COLO668 (cell line): ENCODE results near the gene JAK1.

Source experiments
- DNase-seq: peaks from one replicate; lab custom pipeline; 2025; ENCODE audit not compliant: unreplicated experiment; lab: John Stamatoyannopoulos, UW

JAK1 gene

DNA sequence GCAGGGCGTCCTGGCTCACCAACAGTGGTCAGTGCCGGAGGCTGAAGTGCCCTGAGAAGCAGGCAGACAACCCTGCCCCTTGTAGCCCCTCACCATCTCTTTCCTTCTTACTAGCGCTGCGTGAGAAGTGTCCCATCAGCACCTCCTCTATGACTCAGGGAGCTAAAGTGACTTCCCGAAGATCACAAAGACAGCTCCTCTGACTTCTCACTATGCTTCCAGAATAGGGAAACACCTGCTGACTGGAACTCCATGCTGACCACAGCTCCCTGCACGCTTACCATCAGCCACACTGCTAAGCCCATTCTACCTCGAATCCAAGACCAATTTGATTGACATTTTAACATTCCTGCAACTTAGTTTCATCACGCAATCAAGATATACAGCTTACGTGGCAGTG lies 92.8 kb downstream of the JAK1 start:
- no peak for DNase-seq

DNA sequence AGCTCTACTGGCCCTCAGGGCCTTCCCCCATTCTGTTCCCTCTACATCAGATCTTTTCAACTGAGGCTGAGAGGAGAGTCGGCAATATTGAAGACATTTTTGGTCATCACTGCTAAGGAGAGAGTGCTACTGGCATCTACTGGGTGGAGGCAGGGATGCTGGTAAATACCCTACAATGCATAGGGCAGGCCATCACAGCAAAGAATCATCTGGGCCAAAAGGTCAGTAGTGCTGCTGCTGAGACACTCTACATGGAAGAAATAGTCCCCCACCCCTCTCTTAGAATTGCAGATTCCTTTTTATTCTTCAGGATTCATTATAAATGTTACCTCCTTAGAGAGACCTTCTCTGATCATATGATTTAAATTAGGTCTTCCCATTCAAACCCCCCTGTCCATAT lies 94.3 kb downstream of the JAK1 start:
- DNase-seq = no peak

DNA sequence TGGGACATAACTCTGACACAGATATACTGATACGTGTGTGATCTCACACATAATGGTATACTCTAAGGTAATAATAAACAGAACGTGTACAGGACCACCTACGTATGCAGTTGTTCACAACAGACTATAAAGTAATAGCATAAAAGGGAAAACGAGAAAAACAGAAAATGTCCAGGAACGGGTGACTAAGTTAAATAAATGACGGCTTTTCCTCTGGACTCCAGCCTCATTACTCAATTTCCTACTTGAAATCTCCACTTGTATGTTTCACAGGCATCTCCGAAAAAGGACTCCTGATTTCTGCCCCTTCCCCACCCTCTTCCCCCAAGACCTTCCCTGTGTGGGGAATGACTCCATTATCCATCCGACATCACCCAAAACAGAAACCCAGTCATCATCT lies 95.1 kb downstream of the JAK1 start:
- no peak for DNase-seq

DNA sequence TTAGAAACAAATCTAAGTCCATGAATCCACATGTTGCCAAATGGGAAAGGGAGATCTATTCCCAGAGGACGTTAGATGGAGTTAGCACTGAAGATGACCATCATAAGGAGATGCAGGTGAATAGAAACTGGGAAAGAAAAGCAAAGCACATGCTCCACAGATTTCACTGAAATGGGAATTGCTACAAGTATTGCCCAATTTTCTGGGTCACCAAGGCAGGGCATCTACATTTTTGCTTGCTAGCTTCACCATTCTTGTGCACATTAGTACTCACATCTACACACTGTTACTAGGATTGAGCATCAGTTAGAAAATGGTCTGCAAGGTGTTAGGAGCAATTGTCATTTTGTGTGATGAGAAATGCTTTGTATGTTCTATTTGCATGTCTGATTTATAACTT lies 99.1 kb downstream of the JAK1 start:
- DNase-seq = no peak

DNA sequence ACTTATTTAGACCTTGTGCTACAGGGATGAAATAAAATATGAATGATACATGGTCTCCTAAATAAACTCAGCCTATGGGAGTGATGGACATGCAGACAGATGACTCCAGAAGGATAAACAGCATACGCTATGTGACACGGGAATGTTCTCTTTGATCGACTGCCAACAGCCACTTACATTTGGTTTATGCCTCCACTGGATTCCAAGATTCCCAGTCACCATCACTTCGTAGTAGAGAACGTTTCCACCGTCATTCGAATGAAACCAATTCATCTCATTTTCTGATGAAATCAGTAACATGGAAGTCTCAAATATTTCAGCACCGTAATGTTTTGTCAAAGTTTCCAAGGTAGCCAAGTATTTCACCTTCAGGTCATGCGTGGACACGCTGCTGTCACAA lies 99.7 kb downstream of the JAK1 start:
- no peak for DNase-seq

DNA sequence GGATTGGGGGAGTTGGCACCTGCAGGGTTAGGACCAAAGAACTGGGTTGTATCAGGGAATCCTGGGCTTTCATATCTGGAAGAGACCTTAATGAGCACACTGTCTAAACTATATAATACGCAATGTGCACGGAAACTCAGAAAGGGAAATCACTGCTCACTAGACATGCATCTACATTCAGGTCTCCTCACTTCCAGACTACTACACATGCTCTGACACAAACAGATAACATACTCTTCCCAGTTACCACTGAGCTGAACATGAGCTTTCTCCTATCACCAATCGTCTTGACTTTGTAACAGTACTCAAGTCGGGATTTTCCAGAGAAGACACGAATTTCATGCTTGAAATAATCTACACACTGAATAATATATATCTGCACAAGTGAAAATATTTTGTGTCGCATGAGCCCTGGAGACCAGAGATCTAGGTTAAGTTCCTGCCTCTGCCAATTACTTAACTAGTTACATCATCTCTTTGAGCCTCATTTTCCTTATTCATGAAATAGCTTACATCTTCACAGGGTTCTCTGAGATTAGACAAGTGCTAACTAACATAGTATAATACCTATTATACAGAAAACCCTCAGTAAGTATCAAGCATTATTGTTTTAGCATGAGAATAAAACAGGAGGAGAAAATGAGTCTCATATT lies 101.1 kb downstream of the JAK1 start:
- DNase-seq = no peak

DNA sequence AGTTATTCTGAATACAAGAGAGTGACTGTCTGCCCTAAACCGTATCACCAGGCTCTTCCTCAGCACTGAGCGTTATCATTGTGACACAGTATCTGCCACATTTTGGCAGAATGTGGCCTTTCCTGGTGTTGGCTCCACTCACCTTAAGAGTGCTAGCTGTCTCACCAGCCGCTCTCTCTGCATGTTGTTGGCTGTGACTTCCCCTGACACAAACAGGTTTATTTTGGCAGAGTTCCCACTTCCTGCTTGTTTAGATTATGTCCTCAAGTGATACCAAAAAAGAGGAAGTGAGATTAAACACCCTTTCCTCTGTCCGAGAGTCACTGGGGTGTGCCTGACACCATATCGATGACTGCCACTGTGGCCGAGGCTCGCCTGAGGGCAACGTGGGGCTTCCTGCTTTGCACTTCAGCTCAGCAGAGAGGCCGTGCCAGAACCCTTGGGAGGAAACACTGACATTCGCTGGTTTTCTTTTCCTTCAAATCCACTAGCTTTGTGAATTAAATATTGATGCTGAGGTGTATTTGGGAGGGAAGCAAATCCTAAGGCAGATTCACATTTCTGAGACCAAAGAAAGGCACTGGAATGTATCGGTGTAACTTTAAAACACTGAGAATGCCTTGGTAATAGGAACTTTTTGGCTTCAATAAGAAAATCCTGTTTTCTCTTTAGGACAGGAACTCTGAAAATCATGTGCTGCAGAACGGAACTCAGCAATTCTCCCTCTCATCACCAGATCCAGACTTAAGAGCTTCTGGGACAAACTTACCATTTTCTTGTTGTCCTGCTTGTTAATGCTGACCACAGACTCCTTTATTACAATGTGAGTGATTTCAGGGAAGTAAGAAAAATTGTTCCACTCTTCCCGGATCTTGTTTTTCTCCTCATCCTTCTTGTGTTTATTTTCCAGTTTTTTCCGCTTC lies 102.1 kb downstream of the JAK1 start:
- DNase-seq = peak; percentile 93

DNA sequence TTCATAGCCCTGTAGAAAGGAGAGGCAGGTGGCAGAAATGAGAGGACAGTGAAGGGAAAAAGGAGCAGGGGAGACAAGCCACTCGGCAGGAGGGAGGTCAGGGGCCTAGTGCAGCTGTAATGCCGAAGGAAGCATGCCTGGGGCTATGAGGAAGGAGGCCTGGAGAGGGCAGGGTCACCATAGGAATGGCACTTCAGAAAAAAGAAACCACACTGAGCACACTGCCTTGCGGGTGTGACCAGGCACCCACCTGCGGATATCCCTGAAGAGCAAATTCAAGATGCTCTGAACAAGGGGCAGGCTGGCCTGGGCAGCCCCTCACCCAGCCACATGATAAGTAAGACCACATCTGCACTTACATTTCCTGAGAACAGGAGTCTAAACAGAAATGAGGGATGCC lies 104.7 kb downstream of the JAK1 start:
- peak; percentile 33 for DNase-seq

DNA sequence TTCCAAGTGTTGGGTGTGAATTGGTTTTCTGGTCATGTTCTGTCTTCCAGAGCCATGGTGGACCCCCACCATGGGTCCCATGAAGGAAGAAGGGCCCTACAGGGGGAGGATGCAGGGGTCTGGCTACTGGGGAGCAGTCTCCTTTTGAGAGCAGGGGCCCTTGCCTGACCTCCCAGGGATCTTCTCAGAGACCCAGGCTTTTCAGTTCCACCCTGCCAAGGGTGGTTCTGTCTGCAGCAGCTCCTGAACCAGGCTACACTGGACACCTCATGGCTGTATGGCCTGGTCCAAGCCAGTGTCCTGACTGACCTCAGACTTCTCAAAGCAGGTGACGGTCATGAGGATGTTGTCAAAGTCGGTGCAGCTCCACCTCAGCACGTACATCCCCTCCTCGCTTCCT lies 109.0 kb downstream of the JAK1 start:
- DNase-seq = no peak

DNA sequence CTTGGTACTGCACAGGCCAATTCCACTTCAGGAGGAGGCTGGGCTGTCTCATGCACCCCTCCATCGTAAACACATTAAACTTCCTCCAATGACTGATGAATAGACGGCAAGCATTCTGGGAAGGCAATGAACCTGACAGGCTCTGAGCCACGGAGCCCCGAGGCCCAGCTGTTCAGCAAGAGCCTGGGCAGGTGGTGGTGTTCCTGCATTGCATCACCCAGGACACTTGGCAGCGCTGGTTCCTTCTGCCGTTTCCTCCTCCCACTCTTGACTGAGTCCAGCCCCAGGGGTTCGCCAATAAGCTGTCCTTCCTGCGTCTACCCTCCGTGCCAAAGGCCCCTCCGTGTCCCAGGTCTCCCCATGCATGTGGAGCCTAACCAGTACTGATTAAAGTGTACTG lies 109.8 kb downstream of the JAK1 start:
- DNase-seq = peak; percentile 60

DNA sequence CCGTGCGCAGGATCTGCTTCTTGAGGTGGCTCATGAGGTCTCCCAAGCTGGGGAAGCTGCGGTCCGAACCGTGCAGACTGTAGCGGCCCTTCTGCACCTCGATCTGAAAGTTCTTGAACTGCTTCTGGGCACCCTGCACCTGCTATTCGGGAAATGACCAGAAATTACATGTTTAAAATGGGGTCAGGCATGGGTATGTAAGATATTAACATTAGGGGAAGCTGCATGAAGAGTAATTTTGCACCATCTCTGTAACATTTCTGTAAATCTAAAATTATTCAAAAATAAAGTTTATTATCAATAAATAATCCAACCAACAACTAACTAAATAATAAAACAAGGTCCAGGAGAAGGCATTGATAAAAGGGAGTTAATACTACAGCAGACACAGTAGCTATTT lies 110.8 kb downstream of the JAK1 start:
- DNase-seq = no peak

DNA sequence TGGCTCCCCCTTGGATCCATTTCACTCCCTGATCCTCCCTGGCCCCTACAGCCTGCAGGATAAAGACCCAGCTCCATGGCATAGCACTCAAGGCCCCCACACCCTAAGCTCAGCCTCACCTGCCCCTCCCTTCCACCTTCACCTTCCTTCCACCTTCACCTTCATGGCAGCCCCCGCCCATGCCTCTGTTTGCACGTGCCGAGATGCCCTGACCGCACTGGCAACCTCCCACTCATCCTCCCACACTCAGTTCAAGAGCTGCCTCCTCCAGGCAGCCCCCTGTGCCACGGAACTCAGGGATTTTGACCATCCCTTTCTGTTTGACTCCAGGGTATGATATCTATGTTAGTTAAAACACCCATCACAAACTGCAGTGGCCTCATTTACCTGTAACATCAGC lies 111.7 kb downstream of the JAK1 start:
- DNase-seq = no peak

DNA sequence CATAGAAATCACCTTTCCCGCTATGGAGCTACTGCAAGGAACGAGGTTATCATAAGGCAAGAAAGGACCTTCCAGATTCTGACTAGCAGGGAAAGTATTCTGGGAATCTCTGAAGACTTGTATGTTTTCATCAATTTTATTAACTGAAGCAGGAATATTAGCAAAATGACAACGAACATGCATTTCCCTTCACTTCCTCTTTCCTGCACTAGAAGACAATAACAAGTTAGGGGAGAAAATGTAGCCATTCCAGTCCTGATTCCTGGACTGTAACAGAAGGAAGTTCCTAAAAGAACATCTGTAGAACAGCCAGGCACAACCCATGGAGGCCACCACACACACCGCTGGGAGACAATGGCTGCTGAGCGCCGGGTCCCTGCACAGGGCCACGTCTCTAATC lies 114.7 kb downstream of the JAK1 start:
- DNase-seq = no peak

DNA sequence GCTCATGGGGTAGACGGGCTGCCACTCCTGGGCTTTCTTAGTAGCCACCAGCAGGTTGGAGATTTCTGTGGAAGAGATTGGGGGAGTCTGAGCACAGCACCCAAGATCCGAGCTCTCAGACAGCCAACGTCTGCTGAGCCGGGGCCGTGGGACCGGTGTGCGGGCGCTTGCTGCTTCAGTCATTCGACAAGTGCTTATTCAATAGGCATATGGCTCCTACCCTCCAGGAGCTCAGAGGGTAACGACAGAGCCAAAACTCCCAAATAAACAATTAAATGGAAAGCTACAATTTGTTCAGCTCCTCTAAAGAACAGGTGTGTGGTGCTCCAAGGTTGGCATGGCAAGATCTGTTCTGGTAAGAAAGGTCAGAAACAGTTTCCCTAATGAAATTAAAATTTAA lies 115.5 kb downstream of the JAK1 start:
- DNase-seq = no peak

DNA sequence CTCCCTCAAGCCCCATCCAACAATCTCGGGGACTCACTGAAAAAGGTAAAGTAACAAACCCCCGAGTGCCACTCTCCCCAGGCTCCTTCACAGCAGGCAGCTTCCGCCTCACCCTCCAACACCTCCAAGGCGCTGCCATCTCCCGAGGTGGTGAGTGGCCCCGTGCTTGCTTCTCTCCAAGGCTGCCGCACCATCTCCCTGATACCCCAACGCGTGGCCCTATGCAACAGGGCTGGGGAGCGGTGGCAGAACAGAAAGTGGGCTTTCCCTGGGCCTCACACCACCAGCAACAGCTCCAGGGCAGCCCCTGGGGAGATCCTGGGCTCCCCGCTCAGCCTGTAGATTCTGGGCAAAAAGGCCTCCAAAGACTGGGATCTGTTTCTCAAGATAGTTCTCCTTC lies 116.4 kb downstream of the JAK1 start:
- no peak for DNase-seq

DNA sequence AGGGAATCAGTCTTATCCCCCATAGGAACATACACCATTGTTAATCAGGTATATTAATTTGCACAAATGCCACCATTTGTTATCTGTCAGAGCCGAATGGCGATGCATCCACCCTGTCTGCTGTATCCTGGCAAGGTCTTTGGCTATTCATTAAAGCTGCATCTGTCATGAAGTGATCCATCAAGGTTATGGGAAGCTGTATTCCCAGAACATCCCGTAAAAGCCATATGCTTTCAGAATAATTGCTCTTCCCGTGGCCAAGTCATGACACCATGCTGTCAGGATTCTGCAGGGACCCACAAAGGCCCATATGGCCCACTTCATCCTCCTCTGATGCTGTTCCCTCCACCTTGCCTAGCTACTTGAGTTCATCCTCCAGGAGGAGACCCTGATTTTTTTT lies 117.5 kb downstream of the JAK1 start:
- DNase-seq = no peak

DNA sequence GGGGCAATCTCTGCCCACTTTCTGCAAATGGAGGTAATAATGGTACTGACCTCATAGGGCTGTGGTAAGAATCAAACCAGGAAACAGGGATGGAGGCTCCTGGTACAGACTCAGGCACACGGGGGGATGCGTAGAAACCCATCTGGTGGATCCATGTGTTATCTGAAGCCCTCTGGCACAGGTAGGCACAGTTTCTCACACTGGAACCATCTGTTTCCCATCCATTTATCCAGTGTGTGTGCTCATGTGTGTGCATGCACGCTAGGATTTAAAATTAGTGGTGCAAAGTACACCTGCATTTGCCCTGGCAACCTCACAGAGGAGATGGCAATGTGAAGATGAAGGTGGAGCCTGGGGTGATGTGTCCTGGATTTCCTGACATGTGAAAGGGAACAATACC lies 118.2 kb downstream of the JAK1 start:
- DNase-seq = no peak

DNA sequence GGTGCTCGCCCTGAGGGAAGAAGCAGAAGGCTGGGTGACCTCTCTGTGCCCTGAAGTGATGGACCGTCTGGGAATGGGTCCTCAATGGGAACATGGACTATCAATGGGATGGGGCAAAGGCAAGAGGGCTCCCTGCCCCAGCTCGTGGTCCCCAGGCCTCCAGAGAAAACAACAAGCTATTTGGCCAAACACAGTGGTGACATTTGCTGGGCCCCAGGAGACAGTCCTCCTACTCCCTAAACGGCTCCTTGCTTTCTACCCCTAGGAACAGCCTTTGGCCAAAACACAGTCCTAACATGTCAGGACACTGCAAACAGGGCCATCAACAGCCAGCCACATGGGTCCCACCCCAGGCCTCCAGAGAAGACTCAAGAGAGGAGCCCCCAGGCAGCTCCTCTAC lies 118.7 kb downstream of the JAK1 start:
- DNase-seq = no peak

DNA sequence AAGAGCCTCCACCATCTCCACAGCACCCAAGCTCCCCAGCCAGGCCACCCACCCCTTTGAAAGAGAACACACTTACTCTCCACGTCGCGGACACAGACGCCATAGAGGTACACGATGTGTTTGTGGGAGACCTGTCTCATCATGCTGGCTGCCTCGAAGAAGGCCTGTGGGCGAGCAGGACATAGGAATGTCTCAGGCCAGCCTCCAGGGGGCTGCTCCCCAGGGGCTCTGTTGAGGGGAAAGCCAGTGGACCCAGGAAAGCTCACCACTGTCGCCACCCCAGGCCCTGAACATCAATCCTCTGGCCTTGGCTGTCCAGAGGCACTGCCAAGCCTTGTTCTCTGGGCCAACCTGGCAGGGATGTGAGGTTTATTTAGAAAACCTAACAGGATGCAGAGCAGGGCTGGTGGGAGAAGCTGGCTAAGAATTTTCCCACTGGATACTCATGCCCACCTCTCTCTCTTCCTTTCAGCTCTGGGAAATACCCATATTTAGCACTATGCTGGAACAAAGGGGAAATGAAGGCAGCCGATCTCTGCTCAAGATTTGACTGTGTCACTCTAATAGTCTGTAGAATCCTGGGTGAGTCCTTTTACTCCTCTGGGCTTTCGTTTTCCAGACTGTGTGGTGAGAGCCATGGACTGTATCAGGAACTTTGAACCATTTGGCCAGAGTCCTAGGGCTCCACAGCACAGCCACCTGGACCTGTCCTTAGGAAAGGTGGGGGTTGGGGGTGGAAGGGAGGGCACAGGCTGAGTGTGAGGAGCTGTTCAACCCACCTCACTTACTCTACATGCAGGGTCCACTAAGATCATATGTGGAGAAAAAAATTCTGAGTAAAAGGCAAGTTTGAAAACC lies 119.5 kb downstream of the JAK1 start:
- DNase-seq = no peak

DNA sequence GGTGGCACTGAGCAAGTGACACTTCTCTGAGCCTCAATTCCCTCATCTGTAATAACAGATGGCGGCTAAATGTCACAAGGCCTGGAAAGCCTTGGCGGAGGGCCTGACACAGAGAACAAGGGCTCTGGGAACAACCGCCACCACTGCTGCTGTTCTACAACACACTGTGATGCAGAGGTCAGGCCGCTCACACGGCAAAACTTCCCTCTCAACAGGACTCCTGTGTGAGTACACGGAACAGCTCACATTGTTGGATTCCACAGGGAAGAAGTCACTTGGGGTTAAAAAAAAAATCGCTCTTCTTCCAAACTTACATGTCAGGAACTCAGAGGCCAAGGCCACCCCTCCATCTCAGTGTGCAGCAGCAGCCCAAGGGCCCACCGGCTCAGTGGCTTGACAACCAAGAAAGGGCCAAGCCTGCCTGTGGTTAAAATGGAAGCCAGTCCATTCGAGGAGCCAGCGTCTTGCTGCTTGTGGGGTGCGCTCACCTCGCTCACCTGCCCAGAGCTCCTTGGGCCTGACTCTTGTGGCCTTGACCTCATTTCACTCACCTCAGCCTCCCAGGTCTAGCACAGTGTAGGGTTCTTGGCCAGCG lies 120.4 kb downstream of the JAK1 start:
- no peak for DNase-seq

DNA sequence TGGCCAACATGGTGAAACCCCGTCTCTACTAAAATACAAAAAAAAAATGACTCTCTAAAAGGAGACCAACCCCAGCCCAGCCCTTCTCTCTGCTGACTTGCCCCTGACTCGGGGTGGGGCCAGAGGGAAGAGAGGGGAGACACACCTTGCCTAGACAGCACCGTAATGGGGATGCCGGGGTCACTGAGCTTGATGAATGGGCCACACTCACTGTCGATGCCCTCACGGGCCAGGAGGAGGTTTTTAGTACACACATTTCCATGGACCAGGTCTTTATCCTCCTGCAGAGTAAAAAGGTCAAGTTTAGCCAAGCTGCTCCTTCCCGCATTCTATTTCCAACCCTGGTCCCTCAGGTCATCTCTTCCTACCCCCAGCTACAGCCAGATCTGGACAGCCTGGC lies 121.7 kb downstream of the JAK1 start:
- no peak for DNase-seq
